AG04449 (cell line): ENCODE measurements around the gene KRTAP29-1.
"Not testable (repeated sequence)": the region's sequence is repeated elsewhere in the genome, so short reads cannot be mapped to it uniquely, and the experiment has no call there.

Experiments used
- CTCF ChIA-PET: fragments of 350-600 bp; formaldehyde crosslinking; extraction: SDS; loops from one replicate; lab custom pipeline; 2021; ENCODE audit warnings: antibody characterized with exemption; lab: Yijun Ruan, JAX
- POLR2A ChIA-PET: fragments of 400-600, 350-600 bp; formaldehyde crosslinking; extraction: SDS; loops from one replicate; lab custom pipeline; 2020; ENCODE audit warnings: antibody characterized with exemption, inconsistent platforms; lab: Yijun Ruan, JAX
- DNase-seq: peaks from one replicate; pipeline ENCODE4 v3.0.0-alpha.2; 2010; ENCODE audit warnings: low read depth, low spot score
- H3K4me3 ChIP-seq: 2 replicates; pipeline ENCODE4 v1.5.1; 2011; ENCODE audit warnings: low read depth, mild to moderate bottlenecking, control low read depth, low read length
- TF ChIP-seq, protein P1 (sequence below): IDR thresholded peaks from one replicate; pipeline ENCODE4 v1.5.1; 2011; ENCODE audit warnings: mild to moderate bottlenecking, moderate library complexity, low read length, control low read depth, inconsistent platforms; ENCODE audit not compliant: insufficient read depth; ENCODE audit errors: missing control alignments

Gene KRTAP29-1

DNA sequence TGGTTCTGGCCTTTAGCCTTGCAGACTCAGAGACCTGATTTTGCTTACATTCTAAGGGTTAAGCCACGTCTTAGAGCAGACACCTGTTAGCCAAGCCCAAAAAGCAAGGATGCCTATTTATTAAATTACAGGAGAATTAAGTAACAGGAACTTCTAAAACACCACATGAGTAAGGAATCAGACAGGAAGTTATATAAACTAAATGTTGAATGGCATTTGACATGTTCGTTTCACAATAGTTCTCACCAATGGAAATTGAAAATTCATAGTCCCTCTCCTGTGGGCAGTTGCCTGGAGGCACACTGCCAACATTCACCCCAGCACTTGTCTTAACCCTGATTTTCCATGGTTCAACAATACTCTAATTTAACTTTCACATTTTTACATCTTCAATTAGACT, 18.1 kb downstream of the KRTAP29-1 start:
- DNase-seq, result no peak
- TF ChIP-seq, protein P1, sequence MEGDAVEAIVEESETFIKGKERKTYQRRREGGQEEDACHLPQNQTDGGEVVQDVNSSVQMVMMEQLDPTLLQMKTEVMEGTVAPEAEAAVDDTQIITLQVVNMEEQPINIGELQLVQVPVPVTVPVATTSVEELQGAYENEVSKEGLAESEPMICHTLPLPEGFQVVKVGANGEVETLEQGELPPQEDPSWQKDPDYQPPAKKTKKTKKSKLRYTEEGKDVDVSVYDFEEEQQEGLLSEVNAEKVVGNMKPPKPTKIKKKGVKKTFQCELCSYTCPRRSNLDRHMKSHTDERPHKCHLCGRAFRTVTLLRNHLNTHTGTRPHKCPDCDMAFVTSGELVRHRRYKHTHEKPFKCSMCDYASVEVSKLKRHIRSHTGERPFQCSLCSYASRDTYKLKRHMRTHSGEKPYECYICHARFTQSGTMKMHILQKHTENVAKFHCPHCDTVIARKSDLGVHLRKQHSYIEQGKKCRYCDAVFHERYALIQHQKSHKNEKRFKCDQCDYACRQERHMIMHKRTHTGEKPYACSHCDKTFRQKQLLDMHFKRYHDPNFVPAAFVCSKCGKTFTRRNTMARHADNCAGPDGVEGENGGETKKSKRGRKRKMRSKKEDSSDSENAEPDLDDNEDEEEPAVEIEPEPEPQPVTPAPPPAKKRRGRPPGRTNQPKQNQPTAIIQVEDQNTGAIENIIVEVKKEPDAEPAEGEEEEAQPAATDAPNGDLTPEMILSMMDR, result no peak
- ChIA-PET CTCF (no interaction called here), POLR2A (no interaction called here)
- H3K4me3 ChIP-seq, result no peak overlapping the region

DNA sequence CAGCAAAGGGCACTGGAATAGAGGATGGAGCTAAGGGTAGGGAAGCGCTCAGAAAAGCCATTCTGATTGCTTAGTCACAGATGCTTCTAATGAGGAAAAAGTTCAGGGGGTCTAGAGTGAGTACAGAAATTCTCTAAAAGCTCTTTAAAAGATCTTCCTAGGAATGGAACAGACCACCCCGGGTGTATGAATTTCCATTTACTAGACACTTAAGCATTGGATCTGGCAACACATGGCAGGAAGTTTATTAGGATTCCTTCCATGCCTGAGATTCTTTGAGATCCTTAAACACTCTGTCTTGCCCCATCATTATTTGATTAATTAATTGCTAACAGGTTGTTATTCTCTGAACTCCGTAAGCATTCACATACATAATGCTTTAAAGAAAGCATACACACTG, 18.6 kb downstream of the KRTAP29-1 start:
- TF ChIP-seq, protein P1, result no peak
- DNase-seq, result peak; percentile 34
- no peak overlapping the region for H3K4me3 ChIP-seq
- ChIA-PET CTCF (interaction anchor here (2.0 kb wide), 1 partner anchor 265 kb away, joined by 6 read pairs; no protein-coding TSS in a partner anchor), POLR2A (interaction anchor here (0.7 kb wide), 1 partner anchor 14 kb away, joined by 4 read pairs; no protein-coding TSS in a partner anchor)

DNA sequence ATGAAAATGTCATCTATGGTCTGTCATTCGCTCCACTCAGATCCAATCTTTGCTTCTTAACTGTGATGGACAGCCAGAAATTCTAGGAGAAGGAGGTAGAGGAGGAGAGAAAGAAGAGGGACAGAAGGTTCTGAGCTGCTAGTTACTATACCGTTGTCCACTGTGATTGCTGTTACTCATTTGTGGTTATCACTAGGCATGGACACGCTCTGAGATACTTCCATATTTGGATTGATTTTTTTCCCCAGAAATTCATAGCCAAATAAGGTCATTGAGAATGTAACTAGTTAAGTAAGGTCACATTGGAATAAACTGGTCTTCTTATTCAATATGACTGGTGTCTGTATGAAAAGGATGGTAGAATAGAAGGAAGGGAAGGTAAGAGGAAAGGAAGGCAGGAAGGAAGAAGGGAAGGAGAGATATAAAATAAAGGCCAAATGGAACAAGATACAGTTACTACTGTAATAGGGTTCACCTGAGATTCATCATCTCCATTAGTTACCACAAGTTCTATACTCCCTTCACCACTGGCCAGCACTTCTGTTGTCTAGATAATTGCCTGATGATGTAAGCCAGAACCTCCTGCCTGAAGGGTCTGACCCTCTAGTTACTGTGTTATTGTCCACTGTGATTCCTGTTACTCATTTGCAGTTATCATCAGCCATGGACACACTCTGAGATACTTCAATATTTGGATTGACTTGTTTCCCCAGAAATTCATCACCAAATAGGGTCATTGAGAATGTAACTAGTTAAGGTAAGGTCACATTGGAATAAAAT, 24.3 kb downstream of the KRTAP29-1 start:
- TF ChIP-seq, protein P1, result no peak

DNA sequence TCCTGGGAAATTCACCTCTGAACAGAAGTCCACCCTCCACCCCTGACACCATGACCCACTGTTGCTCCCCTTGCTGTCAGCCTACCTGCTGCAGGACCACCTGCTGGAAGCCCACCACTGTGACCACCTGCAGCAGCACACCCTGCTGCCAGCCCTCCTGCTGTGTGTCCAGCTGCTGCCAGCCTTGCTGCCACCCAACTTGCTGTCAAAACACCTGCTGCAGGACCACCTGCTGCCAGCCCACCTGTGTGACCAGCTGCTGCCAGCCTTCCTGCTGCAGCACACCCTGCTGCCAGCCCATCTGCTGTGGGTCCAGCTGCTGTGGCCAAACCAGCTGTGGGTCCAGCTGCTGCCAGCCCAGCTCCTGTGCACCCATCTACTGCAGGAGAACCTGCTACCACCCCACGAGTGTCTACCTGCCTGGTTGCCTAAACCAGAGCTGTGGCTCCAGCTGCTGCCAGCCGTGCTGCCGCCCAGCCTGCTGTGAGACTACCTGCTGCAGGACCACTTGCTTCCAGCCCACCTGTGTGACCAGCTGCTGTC, 26.9 kb downstream of the KRTAP29-1 start, which contains the start of gene KRTAP9-7:
KRTAP9-7 (plus strand) TSS at position 51 of the 543 bp plus-strand sequence; CDS start at position 51, 0 bp downstream.
- H3K4me3 ChIP-seq, DNase-seq, POLR2A ChIA-PET: not testable (repeated sequence)
- CTCF ChIA-PET, result interaction anchor here (1.9 kb wide), 1 partner anchor 10 kb away, joined by 4 read pairs; no protein-coding TSS in a partner anchor

More for the DNA sequence above, 24.3 kb downstream of the KRTAP29-1 start:
- CTCF ChIA-PET, result interaction anchor here (1.2 kb wide), 1 partner anchor 44 kb away, joined by 5 read pairs; no protein-coding TSS in a partner anchor
- DNase-seq, result no peak
- no peak overlapping the region for H3K4me3 ChIP-seq
- POLR2A ChIA-PET, result no interaction called here

DNA sequence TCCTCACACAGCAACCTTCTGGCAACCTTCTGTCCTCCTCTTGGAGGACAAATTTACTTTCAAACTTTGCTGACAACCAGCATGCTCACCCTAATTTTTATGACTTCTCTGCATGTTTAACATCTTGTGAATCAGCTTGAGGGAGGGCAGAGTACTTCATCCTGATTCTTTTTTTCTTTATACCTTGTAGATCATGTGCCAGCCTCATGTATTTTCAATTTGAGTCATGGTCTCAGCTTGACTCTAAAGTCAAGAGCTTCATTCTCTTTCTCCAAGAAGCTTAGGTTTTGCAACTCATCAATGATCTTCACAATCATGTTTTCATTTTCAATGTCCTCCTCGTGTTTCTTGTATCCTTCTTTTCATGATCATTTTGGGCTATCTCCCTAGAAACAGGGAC, 30.8 kb downstream of the KRTAP29-1 start:
- POLR2A ChIA-PET, result no interaction called here
- DNase-seq, result no peak
- TF ChIP-seq, protein P1, result no peak
- no peak overlapping the region for H3K4me3 ChIP-seq
- CTCF ChIA-PET, result interaction anchor here (1.3 kb wide), 1 partner anchor 11 kb away, joined by 3 read pairs; no protein-coding TSS in a partner anchor

DNA sequence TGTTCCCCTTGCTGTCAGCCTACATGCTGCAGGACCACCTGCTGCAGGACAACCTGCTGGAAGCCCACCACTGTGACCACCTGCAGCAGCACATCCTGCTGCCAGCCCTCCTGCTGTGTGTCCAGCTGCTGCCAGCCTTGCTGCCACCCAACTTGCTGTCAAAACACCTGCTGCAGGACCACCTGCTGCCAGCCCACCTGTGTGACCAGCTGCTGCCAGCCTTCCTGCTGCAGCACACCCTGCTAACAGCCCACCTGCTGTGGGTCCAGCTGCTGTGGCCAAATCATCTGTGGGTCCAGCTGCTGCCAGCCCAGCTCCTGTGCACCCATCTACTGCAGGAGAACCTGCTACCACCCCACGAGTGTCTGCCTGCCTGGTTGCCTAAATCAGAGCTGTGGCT, 31.3 kb downstream of the KRTAP29-1 start:
- POLR2A ChIA-PET, DNase-seq, CTCF ChIA-PET, H3K4me3 ChIP-seq: not testable (repeated sequence)

DNA sequence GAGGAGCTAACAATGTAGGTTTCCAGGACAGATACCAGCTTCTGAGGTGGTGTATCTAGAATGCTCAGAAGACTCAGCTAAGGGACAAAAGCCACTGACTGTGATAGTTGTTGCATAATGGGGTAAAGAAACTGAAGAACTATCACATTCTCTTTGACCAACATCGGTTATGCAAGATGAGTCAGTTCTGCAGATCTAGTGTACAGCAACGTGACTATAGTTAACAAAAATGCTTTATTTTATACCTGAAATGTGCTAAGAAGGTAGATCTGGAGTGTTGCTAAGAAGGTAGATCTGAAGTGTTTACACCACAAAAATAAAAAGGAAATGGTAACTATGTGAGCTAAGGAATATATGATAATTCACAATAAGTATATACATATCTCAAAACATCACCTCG, 34.9 kb downstream of the KRTAP29-1 start:
- ChIA-PET POLR2A (no interaction called here), CTCF (interaction anchor here (1.5 kb wide), 1 partner anchor 9 kb away, joined by 3 read pairs; no protein-coding TSS in a partner anchor)
- DNase-seq, result no peak
- no peak overlapping the region for H3K4me3 ChIP-seq
- TF ChIP-seq, protein P1, result no peak
